ENCODE data around the gene HCN2. TPM values are rescaled to one million over a fixed set of nuclear protein-coding genes. Genes with fewer than 3 reads are reported as not detected.

The HCN2 gene
- total and polyA plus RNA-seq, 2 of the 13 experiments (the other 11 are each of a cell fraction or from before 2014, with no cell fraction given) = 0.01 TPM; not detected in 1

DNA sequence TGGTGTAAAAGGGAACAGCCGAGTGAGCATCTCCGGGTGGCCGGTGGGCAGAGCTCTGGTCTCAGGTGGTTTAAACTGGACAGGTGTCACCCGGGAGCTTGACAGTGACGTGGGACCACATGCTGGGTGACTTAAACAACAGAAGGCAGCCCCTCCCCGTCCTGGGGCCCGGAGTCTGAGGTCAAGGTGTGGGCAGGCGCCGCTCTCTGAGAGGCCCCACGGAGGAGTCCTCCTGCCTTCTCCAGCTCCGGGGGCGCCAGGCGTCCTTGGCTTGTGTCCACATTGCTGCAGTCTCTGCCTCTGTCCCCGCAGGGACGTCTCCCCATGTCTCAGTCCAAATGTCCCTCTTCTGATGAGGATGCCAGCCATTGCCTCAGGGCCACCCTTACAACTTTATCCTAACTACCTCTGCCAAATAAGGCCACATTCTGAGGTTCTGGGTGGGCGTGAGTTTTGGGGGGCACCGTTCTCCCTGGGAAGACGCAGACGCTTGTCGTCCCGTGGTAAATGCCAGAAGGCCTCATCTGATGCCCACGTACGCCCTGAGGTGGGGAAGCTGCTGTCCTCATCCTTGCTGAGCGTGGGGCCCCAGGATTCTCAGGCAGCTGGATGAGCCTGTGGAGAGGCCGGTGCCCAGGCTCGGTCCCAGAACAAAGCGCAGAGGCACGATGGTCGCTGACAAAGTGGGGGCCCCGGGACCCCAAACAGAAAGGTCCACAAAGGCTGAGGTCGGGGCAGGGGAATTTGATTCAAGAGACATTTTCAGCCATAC, 32.9 kb upstream of the HCN2 start (continued):
- TF ChIP-seq ZFAT (CRISPR knock-in tag; conservative IDR thresholded peaks at IDR 0.05) (no peak), MED8 (CRISPR knock-in tag; IDR thresholded peaks at IDR 0.05; ENCODE audit: insufficient replicate concordance) (no peak), FOSL2 (CRISPR knock-in tag; IDR thresholded peaks at IDR 0.05) (no peak), MAF1 (CRISPR knock-in tag; IDR thresholded peaks at IDR 0.05; ENCODE audit: borderline replicate concordance) (no peak), EZH2 (conservative IDR thresholded peaks at IDR 0.05; ENCODE audit: low read depth, low read length) (no peak), ZBTB38 (CRISPR knock-in tag; IDR thresholded peaks at IDR 0.05) (peak; percentile 25; the same call in 1 of the 2 replicates), JUND (CRISPR knock-in tag; IDR thresholded peaks at IDR 0.05) (no peak), TEAD2 (CRISPR knock-in tag; IDR thresholded peaks at IDR 0.05) (no peak), ZNF282 (IDR thresholded peaks at IDR 0.05; ENCODE audit: partially characterized antibody) (no peak)
- TF ChIP-seq, protein P1, sequence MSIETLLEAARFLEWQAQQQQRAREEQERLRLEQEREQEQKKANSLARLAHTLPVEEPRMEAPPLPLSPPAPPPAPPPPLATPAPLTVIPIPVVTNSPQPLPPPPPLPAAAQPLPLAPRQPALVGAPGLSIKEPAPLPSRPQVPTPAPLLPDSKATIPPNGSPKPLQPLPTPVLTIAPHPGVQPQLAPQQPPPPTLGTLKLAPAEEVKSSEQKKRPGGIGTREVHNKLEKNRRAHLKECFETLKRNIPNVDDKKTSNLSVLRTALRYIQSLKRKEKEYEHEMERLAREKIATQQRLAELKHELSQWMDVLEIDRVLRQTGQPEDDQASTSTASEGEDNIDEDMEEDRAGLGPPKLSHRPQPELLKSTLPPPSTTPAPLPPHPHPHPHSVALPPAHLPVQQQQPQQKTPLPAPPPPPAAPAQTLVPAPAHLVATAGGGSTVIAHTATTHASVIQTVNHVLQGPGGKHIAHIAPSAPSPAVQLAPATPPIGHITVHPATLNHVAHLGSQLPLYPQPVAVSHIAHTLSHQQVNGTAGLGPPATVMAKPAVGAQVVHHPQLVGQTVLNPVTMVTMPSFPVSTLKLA (IDR thresholded peaks at IDR 0.05) = no peak
- TF ChIP-seq, protein P2, sequence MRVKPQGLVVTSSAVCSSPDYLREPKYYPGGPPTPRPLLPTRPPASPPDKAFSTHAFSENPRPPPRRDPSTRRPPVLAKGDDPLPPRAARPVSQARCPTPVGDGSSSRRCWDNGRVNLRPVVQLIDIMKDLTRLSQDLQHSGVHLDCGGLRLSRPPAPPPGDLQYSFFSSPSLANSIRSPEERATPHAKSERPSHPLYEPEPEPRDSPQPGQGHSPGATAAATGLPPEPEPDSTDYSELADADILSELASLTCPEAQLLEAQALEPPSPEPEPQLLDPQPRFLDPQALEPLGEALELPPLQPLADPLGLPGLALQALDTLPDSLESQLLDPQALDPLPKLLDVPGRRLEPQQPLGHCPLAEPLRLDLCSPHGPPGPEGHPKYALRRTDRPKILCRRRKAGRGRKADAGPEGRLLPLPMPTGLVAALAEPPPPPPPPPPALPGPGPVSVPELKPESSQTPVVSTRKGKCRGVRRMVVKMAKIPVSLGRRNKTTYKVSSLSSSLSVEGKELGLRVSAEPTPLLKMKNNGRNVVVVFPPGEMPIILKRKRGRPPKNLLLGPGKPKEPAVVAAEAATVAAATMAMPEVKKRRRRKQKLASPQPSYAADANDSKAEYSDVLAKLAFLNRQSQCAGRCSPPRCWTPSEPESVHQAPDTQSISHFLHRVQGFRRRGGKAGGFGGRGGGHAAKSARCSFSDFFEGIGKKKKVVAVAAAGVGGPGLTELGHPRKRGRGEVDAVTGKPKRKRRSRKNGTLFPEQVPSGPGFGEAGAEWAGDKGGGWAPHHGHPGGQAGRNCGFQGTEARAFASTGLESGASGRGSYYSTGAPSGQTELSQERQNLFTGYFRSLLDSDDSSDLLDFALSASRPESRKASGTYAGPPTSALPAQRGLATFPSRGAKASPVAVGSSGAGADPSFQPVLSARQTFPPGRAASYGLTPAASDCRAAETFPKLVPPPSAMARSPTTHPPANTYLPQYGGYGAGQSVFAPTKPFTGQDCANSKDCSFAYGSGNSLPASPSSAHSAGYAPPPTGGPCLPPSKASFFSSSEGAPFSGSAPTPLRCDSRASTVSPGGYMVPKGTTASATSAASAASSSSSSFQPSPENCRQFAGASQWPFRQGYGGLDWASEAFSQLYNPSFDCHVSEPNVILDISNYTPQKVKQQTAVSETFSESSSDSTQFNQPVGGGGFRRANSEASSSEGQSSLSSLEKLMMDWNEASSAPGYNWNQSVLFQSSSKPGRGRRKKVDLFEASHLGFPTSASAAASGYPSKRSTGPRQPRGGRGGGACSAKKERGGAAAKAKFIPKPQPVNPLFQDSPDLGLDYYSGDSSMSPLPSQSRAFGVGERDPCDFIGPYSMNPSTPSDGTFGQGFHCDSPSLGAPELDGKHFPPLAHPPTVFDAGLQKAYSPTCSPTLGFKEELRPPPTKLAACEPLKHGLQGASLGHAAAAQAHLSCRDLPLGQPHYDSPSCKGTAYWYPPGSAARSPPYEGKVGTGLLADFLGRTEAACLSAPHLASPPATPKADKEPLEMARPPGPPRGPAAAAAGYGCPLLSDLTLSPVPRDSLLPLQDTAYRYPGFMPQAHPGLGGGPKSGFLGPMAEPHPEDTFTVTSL (CRISPR knock-in tag; IDR thresholded peaks at IDR 0.05; ENCODE audit: borderline replicate concordance) = peak; percentile 66; the same call in 1 of the 2 replicates
- TF ChIP-seq, protein P3, sequence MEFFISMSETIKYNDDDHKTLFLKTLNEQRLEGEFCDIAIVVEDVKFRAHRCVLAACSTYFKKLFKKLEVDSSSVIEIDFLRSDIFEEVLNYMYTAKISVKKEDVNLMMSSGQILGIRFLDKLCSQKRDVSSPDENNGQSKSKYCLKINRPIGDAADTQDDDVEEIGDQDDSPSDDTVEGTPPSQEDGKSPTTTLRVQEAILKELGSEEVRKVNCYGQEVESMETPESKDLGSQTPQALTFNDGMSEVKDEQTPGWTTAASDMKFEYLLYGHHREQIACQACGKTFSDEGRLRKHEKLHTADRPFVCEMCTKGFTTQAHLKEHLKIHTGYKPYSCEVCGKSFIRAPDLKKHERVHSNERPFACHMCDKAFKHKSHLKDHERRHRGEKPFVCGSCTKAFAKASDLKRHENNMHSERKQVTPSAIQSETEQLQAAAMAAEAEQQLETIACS (CRISPR knock-in tag; IDR thresholded peaks at IDR 0.05) = 0 out of 2 replicates have a peak, but pooled peaks have one; percentile 33
- TF ChIP-seq, protein P4, sequence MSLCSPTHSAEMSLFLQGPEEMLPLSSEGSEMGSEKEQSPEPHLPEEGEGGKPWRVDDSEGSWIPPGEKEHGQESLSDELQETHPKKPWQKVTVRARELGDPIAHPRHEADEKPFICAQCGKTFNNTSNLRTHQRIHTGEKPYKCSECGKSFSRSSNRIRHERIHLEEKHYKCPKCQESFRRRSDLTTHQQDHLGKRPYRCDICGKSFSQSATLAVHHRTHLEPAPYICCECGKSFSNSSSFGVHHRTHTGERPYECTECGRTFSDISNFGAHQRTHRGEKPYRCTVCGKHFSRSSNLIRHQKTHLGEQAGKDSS (CRISPR knock-in tag; IDR thresholded peaks at IDR 0.05; ENCODE audit: borderline replicate concordance, low read depth) = no peak
- TF ChIP-seq, protein P5, sequence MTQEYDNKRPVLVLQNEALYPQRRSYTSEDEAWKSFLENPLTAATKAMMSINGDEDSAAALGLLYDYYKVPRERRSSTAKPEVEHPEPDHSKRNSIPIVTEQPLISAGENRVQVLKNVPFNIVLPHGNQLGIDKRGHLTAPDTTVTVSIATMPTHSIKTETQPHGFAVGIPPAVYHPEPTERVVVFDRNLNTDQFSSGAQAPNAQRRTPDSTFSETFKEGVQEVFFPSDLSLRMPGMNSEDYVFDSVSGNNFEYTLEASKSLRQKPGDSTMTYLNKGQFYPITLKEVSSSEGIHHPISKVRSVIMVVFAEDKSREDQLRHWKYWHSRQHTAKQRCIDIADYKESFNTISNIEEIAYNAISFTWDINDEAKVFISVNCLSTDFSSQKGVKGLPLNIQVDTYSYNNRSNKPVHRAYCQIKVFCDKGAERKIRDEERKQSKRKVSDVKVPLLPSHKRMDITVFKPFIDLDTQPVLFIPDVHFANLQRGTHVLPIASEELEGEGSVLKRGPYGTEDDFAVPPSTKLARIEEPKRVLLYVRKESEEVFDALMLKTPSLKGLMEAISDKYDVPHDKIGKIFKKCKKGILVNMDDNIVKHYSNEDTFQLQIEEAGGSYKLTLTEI (CRISPR knock-in tag; conservative IDR thresholded peaks at IDR 0.05) = no peak

Measured in HepG2 (cell line).